ENCODE results near the gene CYSTM1. TPM values are rescaled to one million over a fixed set of nuclear protein-coding genes. Genes with fewer than 3 reads are reported as not detected.
A peak's percentile ranks its signal among the peaks of the same experiment; 100 is the strongest.

CYSTM1 gene
- total RNA-seq, 1 donor from 2014 or later = 93.3 TPM

- Histone ChIP-seq H3K9me3 (replicated peaks) (no peaks in the 10 kb centered on the region), H3K4me1 (peaks cover 37% of the 10 kb centered on the region), H3K27me3 (ENCODE audit: low read depth) (no peaks in the 10 kb centered on the region), H3K27ac (replicated peaks) (peak overlapping the region; percentile 52), H3K36me3 (no peaks in the 10 kb centered on the region), H3K4me3 (no peak overlapping the region)
- no peak for DNase-seq
- no peak for TF ChIP-seq CTCF (IDR thresholded peaks at IDR 0.05; ENCODE audit: borderline replicate concordance)
- intact Hi-C loops (cut with micrococcal nuclease) = no loop called here
Observed at GRCh38 chr5:140130949-140131733, 43.8 kb upstream of the CYSTM1 start.

- Histone ChIP-seq H3K36me3 (no peaks in the 10 kb centered on the region), H3K27ac (replicated peaks) (peak overlapping the region; percentile 52), H3K4me3 (no peak overlapping the region), H3K27me3 (ENCODE audit: low read depth) (no peaks in the 10 kb centered on the region), H3K4me1 (peaks cover 37% of the 10 kb centered on the region), H3K9me3 (replicated peaks) (no peaks in the 10 kb centered on the region)
- TF ChIP-seq CTCF (IDR thresholded peaks at IDR 0.05; ENCODE audit: borderline replicate concordance) = no peak
- intact Hi-C loops (cut with micrococcal nuclease) = no loop called here
- DNase-seq = no peak
Observed at GRCh38 chr5:140131967-140132409, 43.0 kb upstream of the CYSTM1 start.

GRCh38 chr5:140133514-140134167 is 41.3 kb upstream of the CYSTM1 start:
- no peak for TF ChIP-seq CTCF (IDR thresholded peaks at IDR 0.05; ENCODE audit: borderline replicate concordance)
- Histone ChIP-seq H3K27me3 (ENCODE audit: low read depth) (no peaks in the 10 kb centered on the region), H3K36me3 (no peaks in the 10 kb centered on the region), H3K27ac (replicated peaks) (no peak overlapping the region), H3K4me1 (peaks cover 37% of the 10 kb centered on the region), H3K9me3 (replicated peaks) (no peaks in the 10 kb centered on the region), H3K4me3 (no peak overlapping the region)
- intact Hi-C loops (cut with micrococcal nuclease) = no loop called here
- no peak for DNase-seq

- intact Hi-C loops (cut with micrococcal nuclease) = no loop called here
- no peak for TF ChIP-seq CTCF (IDR thresholded peaks at IDR 0.05; ENCODE audit: borderline replicate concordance)
- no peak for DNase-seq
- Histone ChIP-seq H3K27me3 (ENCODE audit: low read depth) (no peaks in the 10 kb centered on the region), H3K27ac (replicated peaks) (no peak overlapping the region), H3K4me3 (no peak overlapping the region), H3K9me3 (replicated peaks) (no peaks in the 10 kb centered on the region), H3K4me1 (peaks cover 37% of the 10 kb centered on the region), H3K36me3 (no peaks in the 10 kb centered on the region)
Observed at GRCh38 chr5:140134277-140134935, 40.6 kb upstream of the CYSTM1 start.

GRCh38 chr5:140135127-140135526 is 39.9 kb upstream of the CYSTM1 start:
- Histone ChIP-seq H3K36me3 (no peaks in the 10 kb centered on the region), H3K4me3 (no peak overlapping the region), H3K9me3 (replicated peaks) (no peaks in the 10 kb centered on the region), H3K27ac (replicated peaks) (no peak overlapping the region), H3K4me1 (peaks cover 42% of the 10 kb centered on the region), H3K27me3 (ENCODE audit: low read depth) (no peaks in the 10 kb centered on the region)
- DNase-seq = no peak
- no peak for TF ChIP-seq CTCF (IDR thresholded peaks at IDR 0.05; ENCODE audit: borderline replicate concordance)
- intact Hi-C loops (cut with micrococcal nuclease) = no loop called here

Data from left ventricle myocardium inferior (tissue), 1 donor.